ENCODE results near the gene ELP1. TPM values are rescaled to one million over a fixed set of nuclear protein-coding genes. Genes with fewer than 3 reads are reported as not detected.

ELP1 gene
- total and polyA plus RNA-seq, 4 donors = 8.0 to 39.3 (median 16.4) TPM

- Histone ChIP-seq H3K4me1 (ENCODE audit: control insufficient read depth in 5 of 5, insufficient read depth in 5 of 5, low read length in 5 of 5) (peaks cover 0 to 4% (median 0%) of the 10 kb centered on the region in 5 donors), H3K27me3 (ENCODE audit: control insufficient read depth in 3 of 3, insufficient read depth in 3 of 3, low read length in 2 of 3) (no peaks in the 10 kb centered on the region), H3K9me3 (ENCODE audit: control insufficient read depth in 4 of 4, insufficient read depth in 3 of 4, low read length in 3 of 4) (no peaks in the 10 kb centered on the region), H3K27ac (ENCODE audit: low read depth in 1 of 2, low read length in 1 of 2) (no peak overlapping the region), H3K4me3 (no peak overlapping the region), H3K36me3 (ENCODE audit: control insufficient read depth in 4 of 4, insufficient read depth in 4 of 4, low read length in 4 of 4) (peaks cover 5 to 22% (median 11%) of the 10 kb centered on the region in 4 donors), H3K9ac (ENCODE audit: insufficient read depth in 1 of 2, low read length in 2 of 2) (no peak overlapping the region)
- WGBS, 2 donors = 65 to 86% methylated on average over 2 of the region's 2 CpGs
- no peak for DNase-seq
- no peak for ATAC-seq (ENCODE audit: insufficient read depth, low FRiP score)
- TF ChIP-seq CTCF (IDR thresholded peaks at IDR 0.05; ENCODE audit: control extremely low read depth, extremely low read depth) = no peak
Measured at GRCh38 chr9:108866001-108866420, 67.9 kb downstream of the ELP1 start.

GRCh38 chr9:108865037-108865436 lies 68.9 kb downstream of the ELP1 start:
- ATAC-seq (ENCODE audit: insufficient read depth, low FRiP score) = no peak
- H3K9ac ChIP-seq (ENCODE audit: insufficient read depth in 1 of 2, low read length in 2 of 2) = no peak overlapping the region
- DNase-seq = no peak
- no peak for TF ChIP-seq CTCF (IDR thresholded peaks at IDR 0.05; ENCODE audit: control extremely low read depth, extremely low read depth)
- no peaks in the 10 kb centered on the region for H3K9me3 ChIP-seq (ENCODE audit: control insufficient read depth in 4 of 4, insufficient read depth in 3 of 4, low read length in 3 of 4)
- peaks cover 0 to 4% (median 0%) of the 10 kb centered on the region in 5 donors for H3K4me1 ChIP-seq (ENCODE audit: control insufficient read depth in 5 of 5, insufficient read depth in 5 of 5, low read length in 5 of 5)
- H3K4me3 ChIP-seq = no peak overlapping the region
- no peaks in the 10 kb centered on the region for H3K27me3 ChIP-seq (ENCODE audit: control insufficient read depth in 3 of 3, insufficient read depth in 3 of 3, low read length in 2 of 3)
- no peak overlapping the region for H3K27ac ChIP-seq (ENCODE audit: low read depth in 1 of 2, low read length in 1 of 2)
- WGBS, 2 donors = 94 to 98% methylated on average over 4 of the region's 4 CpGs
- peaks cover 5 to 15% (median 10%) of the 10 kb centered on the region in 4 donors for H3K36me3 ChIP-seq (ENCODE audit: control insufficient read depth in 4 of 4, insufficient read depth in 4 of 4, low read length in 4 of 4)

GRCh38 chr9:108864446-108864845 lies 69.5 kb downstream of the ELP1 start:
- TF ChIP-seq CTCF (IDR thresholded peaks at IDR 0.05; ENCODE audit: control extremely low read depth, extremely low read depth) = no peak
- 85 to 94% methylated on average over 3 of the region's 3 CpGs for WGBS, 2 donors

DNA sequence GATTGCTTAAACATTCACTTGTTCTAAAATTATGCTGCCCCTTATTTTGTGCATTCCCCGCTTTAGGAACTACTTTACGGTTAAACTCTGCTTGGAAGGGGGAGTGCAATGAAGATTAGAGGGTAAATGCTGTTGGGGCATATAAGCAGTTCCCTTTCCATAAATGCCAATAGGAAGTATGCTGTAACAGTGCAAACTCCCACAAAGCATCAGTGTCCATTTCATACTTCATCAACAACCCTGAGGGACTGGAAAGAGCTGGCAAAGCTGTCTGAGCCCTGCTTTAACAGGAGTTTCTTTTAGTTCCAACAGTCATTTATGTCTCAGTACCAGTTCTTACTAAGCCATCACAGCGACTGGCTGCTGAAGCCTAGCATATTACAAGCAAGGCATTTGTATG lies 70.0 kb downstream of the ELP1 start:
- peak in 1 of 3 donors; percentile 8 for DNase-seq
- Histone ChIP-seq H3K4me3 (no peak overlapping the region), H3K36me3 (ENCODE audit: control insufficient read depth in 4 of 4, insufficient read depth in 4 of 4, low read length in 4 of 4) (peaks cover 1 to 11% (median 8%) of the 10 kb centered on the region in 4 donors), H3K9ac (ENCODE audit: insufficient read depth in 1 of 2, low read length in 2 of 2) (no peak overlapping the region), H3K9me3 (ENCODE audit: control insufficient read depth in 4 of 4, insufficient read depth in 3 of 4, low read length in 3 of 4) (no peaks in the 10 kb centered on the region), H3K4me1 (ENCODE audit: control insufficient read depth in 5 of 5, insufficient read depth in 5 of 5, low read length in 5 of 5) (peaks cover 0 to 4% (median 0%) of the 10 kb centered on the region in 5 donors), H3K27ac (ENCODE audit: low read depth in 1 of 2, low read length in 1 of 2) (no peak overlapping the region), H3K27me3 (ENCODE audit: control insufficient read depth in 3 of 3, insufficient read depth in 3 of 3, low read length in 2 of 3) (no peaks in the 10 kb centered on the region)
- ATAC-seq (ENCODE audit: insufficient read depth, low FRiP score) = no peak
- WGBS, 2 donors = 89 to 91% methylated on average over 3 of the region's 3 CpGs
- no peak for TF ChIP-seq CTCF (IDR thresholded peaks at IDR 0.05; ENCODE audit: control extremely low read depth, extremely low read depth)

More at GRCh38 chr9:108864446-108864845, 69.5 kb downstream of the ELP1 start:
- H3K9me3 ChIP-seq (ENCODE audit: control insufficient read depth in 4 of 4, insufficient read depth in 3 of 4, low read length in 3 of 4) = no peaks in the 10 kb centered on the region
- peaks cover 4 to 15% (median 9%) of the 10 kb centered on the region in 4 donors for H3K36me3 ChIP-seq (ENCODE audit: control insufficient read depth in 4 of 4, insufficient read depth in 4 of 4, low read length in 4 of 4)
- no peak for DNase-seq
- H3K9ac ChIP-seq (ENCODE audit: insufficient read depth in 1 of 2, low read length in 2 of 2) = no peak overlapping the region
- no peak overlapping the region for H3K27ac ChIP-seq (ENCODE audit: low read depth in 1 of 2, low read length in 1 of 2)
- ATAC-seq (ENCODE audit: insufficient read depth, low FRiP score) = no peak
- no peak overlapping the region for H3K4me3 ChIP-seq
- no peaks in the 10 kb centered on the region for H3K27me3 ChIP-seq (ENCODE audit: control insufficient read depth in 3 of 3, insufficient read depth in 3 of 3, low read length in 2 of 3)
- H3K4me1 ChIP-seq (ENCODE audit: control insufficient read depth in 5 of 5, insufficient read depth in 5 of 5, low read length in 5 of 5) = peaks cover 0 to 4% (median 0%) of the 10 kb centered on the region in 5 donors

All from lung (tissue), 12 donors.